HG02973 (cell line): ENCODE results near the gene CNTNAP2.

Source experiments
- ATAC-seq: cut with Tn5 transposase; IDR thresholded peaks from one replicate; pipeline ENCODE4 v1.9.1; 2021; ENCODE audit warnings: moderate library complexity; ENCODE audit not compliant: unreplicated experiment

Gene CNTNAP2

DNA sequence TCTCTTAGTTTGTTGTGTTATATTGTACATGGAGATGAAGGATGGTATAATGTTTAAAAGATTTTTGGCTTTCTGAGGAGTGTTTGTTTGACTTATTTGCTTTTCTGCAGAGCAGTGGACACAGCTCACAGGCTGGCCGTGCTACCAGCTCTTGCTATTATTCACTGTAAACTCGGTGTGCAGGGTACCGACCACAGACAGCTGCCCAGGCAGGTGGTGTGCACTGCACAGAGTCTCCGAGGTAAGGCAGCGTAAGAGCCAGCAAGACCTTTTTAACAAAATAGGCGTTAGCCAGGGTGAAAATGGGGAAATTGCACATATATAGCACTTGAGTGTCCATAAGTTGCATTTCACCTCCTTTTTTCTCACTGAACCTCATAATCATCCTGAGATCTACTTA is 438.0 kb downstream of the CNTNAP2 start:
- no peak for ATAC-seq

DNA sequence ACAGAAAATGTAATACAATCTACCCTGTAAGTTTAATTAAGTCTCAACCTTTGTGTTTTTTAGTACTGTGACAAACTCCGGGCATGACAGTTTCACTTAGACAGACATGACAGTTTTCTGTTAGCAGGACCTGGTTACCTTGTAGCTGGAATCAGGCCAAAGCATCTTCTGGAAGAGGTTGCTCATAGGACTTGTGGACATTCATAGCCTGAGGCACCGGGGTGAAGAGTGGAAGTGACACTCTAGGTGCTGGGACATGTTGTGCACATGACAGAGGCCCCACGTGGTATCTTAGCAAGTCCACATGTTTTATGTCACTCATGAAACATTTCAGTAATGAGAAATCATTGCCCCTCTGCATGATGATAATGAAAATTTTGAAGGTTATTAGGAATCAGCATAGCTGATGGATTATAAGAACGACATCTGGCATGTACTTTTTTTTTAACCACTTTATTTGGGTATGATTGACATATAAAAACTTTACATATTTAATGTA is 441.4 kb downstream of the CNTNAP2 start:
- ATAC-seq: no peak

DNA sequence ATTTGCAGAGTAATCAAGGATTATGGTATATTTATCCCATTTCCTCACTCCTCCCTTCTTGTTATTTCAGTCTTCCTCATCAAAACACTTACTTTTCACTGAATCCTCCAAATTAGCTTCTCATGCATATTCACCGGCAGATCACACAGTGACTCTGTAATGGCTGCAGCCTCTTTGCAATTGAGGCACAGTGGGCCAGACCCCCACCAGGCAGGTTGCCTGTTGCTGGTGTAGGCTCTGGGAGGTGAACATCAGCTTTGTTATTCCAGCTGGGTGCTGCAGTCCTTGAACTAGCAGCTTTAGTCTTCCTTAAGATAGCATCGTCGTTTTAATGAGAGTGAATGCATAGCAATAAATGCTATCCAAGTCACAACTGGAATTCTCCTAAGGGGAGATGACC is 449.3 kb downstream of the CNTNAP2 start:
- no peak for ATAC-seq

- no peak for ATAC-seq
Measured at GRCh38 chr7:146575903-146576302, 459.3 kb downstream of the CNTNAP2 start.

GRCh38 chr7:146591976-146592375 is 475.4 kb downstream of the CNTNAP2 start:
- ATAC-seq: no peak

DNA sequence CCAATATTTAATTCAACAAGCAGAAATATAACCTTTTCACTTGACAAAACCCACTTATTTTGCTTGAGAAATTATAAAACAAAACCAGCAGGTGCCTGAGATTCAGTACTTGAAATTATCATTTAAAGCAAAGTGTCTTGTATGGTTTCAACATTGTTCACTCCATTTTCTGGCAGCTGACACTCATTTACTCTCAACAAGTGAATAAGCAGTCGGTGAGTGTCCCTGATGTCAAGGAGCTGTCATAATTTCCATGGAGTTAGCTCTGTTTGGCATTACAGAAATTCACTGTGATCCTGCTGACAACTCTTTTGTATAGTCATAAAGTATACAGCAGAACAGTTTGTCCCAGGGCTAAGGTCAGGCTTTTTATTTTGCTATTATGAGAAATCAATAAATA is 490.0 kb downstream of the CNTNAP2 start:
- no peak for ATAC-seq

- ATAC-seq: no peak
Measured at GRCh38 chr7:146619641-146620040, 503.0 kb downstream of the CNTNAP2 start.

- ATAC-seq: no peak
Measured at GRCh38 chr7:146626912-146627311, 510.3 kb downstream of the CNTNAP2 start.

- ATAC-seq: no peak
Measured at GRCh38 chr7:146635205-146636032, 518.8 kb downstream of the CNTNAP2 start.

- ATAC-seq: no peak
Measured at GRCh38 chr7:146636033-146636356, 519.4 kb downstream of the CNTNAP2 start.

DNA sequence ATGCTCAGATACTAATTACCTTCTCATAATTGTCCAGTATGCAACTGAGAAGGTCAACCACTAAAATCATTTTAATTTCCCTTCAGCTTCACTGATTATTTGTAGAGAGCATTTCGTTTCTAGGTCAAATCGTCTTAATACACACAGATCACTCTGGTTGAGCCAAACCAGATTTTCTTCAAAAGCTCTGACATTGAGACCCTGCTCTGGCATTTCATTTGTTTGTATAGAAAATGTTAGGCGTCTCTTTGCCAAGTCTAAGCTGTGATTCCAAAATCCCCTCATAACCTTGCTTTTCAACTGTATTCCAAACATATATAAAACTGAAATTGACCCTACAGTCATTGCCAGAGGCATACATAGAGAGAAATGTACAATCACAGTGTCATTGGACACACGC is 520.0 kb downstream of the CNTNAP2 start:
- no peak for ATAC-seq

DNA sequence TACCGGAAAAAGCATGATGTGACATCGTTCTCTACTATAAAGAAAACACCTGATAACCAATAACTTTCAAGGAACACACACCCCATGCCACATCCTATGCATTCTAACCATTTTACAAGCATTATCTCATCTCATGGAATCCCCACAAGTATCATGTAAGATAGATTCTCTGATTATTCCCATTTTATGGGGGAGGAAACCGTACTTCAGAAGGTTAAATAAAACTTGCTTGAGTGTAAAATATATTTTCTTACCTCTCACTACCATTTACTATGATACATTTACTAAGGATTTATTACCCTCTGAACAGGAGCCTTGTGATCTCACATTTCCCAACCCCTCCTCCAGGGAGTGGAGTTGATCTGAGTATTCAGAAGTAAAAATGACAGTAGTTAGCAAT is 522.7 kb downstream of the CNTNAP2 start:
- no peak for ATAC-seq

DNA sequence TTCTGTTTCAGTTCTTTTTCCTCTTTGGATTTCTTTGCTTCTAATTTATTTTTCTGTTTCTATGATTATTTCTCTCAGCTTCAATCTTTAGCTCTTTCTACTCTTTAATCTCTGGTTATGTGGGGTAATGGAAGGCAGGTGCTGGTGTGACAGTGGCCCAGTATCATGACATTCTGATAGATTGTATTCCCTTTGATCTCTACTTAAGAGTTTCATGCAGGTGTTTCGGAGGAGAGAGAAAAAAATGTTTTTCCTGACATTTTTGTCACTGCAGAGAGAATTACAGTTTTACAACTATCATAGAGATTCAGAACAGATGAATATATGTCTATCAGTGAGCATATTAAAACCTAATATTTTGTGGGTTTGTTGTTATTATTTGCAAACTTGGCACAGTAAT is 524.9 kb downstream of the CNTNAP2 start:
- no peak for ATAC-seq

DNA sequence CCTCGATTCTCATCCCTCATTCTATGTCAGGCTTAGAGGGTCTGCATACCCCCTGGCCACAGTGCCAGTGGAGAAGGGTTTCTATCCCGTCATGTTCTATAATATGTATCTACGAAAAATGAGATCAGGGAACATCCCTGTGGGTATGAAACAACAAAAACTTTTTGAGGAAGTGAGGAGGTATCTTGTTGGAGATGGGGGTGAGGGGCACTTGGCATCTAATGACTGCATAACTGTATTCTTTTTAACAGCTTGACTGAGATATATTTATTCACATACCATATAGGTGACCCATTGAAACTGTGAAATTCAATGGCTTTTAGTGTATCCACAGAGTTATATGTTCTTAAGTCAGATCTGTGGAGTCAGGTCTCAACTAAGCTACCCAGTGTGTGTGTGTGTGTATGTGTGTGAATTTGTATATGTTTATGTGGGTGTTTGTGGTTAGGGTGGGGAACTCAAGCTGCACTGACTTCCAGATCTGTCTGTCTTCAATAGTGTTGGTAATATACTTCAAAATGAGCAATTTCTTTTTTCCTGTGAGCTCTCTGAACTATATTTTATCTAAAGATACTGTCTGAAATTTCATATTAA is 528.9 kb downstream of the CNTNAP2 start:
- no peak for ATAC-seq

- ATAC-seq: no peak
Measured at GRCh38 chr7:146647445-146647844, 530.8 kb downstream of the CNTNAP2 start.

DNA sequence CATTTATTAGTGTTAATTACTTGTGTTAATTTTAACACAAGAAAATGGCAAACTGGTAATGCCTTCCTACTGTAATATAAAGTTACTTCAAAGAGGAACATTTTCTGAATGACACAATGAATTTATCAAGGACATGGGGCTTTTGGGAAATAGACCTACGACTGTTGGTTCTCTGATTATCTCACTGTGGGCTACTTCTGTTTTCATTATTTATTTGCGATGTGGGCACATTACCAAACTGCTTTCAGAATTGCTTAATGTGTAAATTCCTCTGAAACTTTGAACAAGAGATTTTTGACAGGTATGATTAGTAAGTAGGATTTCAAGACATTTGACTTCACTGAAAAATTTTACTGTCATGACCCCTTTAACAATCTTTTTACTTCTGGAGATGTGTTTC is 535.6 kb downstream of the CNTNAP2 start:
- ATAC-seq: no peak

- ATAC-seq: no peak
Measured at GRCh38 chr7:146654048-146654447, 537.4 kb downstream of the CNTNAP2 start.

- ATAC-seq: no peak
Measured at GRCh38 chr7:146655928-146656797, 539.6 kb downstream of the CNTNAP2 start.

DNA sequence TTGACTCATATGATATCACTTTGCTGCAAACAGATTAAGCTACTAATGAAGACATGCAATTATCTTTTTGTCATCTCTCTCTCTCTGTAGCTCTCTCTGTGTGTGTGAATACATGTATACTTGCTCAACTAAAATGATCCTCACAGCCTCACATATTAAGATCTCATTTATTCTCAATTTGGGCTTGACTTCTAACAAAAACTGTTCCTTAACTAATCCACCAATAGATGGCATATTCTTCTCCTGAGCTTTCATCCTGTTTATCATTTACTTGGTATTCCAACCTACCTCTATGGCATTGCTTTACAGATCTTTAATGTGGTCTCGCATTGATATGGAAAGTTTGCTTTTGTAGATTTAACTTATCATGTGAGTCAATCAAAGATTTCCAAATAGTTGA is 540.4 kb downstream of the CNTNAP2 start:
- ATAC-seq: no peak

- no peak for ATAC-seq
Measured at GRCh38 chr7:146658604-146659003, 542.0 kb downstream of the CNTNAP2 start.

DNA sequence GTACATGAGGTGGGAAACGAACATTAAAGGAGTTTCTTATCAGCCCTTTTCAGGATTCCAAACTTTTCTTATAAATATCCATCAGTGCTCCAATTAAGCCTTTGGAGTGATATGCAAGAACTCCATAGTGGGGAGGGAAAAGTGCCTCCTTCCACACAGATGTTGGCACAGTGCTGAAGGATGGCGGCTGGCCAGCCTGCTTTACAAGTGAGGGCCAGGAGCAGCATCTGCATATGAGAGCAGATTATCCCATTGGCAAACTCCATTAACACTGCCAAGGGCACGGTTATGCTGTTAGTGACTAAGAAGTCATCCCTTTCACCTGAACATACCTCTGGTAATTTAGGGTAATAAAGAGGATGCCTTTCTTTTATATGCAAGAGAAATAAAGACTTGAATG is 543.1 kb downstream of the CNTNAP2 start:
- ATAC-seq: no peak

GRCh38 chr7:146660839-146661238 is 544.2 kb downstream of the CNTNAP2 start:
- no peak for ATAC-seq
